Ovary (tissue), 3 donors: ENCODE data around the gene DIS3L2.

ENCODE experiments used
- EP300 ChIP-seq: sonication (generic); formaldehyde crosslinking; IDR thresholded peaks from one replicate; pipeline ENCODE4 v1.6.1; 2017; ENCODE audit warnings: antibody characterized with exemption
- POLR2A ChIP-seq: fragments of 450-650 bp; IDR thresholded peaks from one replicate; pipeline ENCODE4 v1.6.1; 2017; ENCODE audit warnings: antibody characterized with exemption, mild to moderate bottlenecking, moderate library complexity
- TF ChIP-seq, protein P1 (sequence below), 3 donors: fragments of 450-650 bp in 2 of 3; fragments of 200-600 bp in 1 of 3; IDR thresholded peaks; one replicate each; pipeline versions ENCODE4 v1.5.1 to v1.8.0; 2016 to 2022; ENCODE audit warnings: antibody characterized with exemption in 3 of 3, mild to moderate bottlenecking in 1 of 3
- donor health status: DM: no; HTN: no; CAD: no.

DNA sequence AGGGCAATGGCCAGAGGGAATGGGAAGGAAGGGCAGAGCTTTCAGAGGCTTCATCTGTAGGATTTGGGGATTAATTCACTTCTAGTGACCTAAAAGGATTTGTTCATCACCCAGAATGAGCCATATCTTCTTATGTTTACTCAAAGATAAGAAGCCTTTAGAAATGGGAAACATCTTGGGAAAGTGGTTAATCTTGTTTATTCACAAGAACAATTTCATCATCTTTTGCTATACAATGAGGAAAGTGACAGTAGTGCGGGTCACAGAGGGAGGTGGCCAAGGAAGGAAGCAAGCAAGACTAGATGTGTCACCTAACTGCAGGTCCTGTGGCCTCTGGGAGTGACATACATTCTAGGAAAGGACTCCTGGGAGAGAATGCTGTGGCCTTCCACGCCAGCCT lies 276.6 kb downstream of the DIS3L2 start:
- TF ChIP-seq, protein P1, sequence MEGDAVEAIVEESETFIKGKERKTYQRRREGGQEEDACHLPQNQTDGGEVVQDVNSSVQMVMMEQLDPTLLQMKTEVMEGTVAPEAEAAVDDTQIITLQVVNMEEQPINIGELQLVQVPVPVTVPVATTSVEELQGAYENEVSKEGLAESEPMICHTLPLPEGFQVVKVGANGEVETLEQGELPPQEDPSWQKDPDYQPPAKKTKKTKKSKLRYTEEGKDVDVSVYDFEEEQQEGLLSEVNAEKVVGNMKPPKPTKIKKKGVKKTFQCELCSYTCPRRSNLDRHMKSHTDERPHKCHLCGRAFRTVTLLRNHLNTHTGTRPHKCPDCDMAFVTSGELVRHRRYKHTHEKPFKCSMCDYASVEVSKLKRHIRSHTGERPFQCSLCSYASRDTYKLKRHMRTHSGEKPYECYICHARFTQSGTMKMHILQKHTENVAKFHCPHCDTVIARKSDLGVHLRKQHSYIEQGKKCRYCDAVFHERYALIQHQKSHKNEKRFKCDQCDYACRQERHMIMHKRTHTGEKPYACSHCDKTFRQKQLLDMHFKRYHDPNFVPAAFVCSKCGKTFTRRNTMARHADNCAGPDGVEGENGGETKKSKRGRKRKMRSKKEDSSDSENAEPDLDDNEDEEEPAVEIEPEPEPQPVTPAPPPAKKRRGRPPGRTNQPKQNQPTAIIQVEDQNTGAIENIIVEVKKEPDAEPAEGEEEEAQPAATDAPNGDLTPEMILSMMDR (IDR thresholded peaks at IDR 0.05): no peak
- TF ChIP-seq POLR2A: no peak
- no peak for TF ChIP-seq EP300
